Loucy (cell line): Measurements from ENCODE around the gene C1RL.

Experiments used
- H2AFZ ChIP-seq: fragments of 200-600 bp; sonication (generic); 2 replicates; pipeline ENCODE4 v1.6.0; 2016; ENCODE audit warnings: antibody characterized with exemption, mild to moderate bottlenecking, low read length, moderate library complexity
- H3F3A ChIP-seq: fragments of 200-600 bp; 2 replicates; pipeline ENCODE4 v1.6.0; 2016; ENCODE audit warnings: antibody characterized with exemption, low read depth, mild to moderate bottlenecking
- H3K27me3 ChIP-seq: fragments of 200-600 bp; sonication (generic); 2 replicates; pipeline ENCODE4 v1.6.1; 2014; ENCODE audit warnings: low read length, mild to moderate bottlenecking; ENCODE audit not compliant: insufficient read depth, poor library complexity, severe bottlenecking
- H3K36me3 ChIP-seq: fragments of 200-600 bp; sonication (generic); 2 replicates; pipeline ENCODE4 v1.6.1; 2016; ENCODE audit warnings: low read length; ENCODE audit not compliant: insufficient read depth
- H3K4me1 ChIP-seq: fragments of 200-600 bp; sonication (generic); 2 replicates; pipeline ENCODE4 v1.5.1; 2014; ENCODE audit warnings: low read length, mild to moderate bottlenecking; ENCODE audit not compliant: insufficient read depth, poor library complexity, severe bottlenecking
- H3K4me2 ChIP-seq: fragments of 200-600 bp; sonication (generic); 2 replicates; pipeline ENCODE4 v1.6.0; 2014; ENCODE audit warnings: antibody characterized with exemption, low read length, low read depth, mild to moderate bottlenecking; ENCODE audit not compliant: poor library complexity, severe bottlenecking
- H3K4me3 ChIP-seq: fragments of 200-600 bp; sonication (generic); 2 replicates; pipeline ENCODE4 v1.5.1; 2014; ENCODE audit warnings: low read length, mild to moderate bottlenecking, mixed read lengths; ENCODE audit not compliant: poor library complexity, severe bottlenecking
- H3K79me2 ChIP-seq: fragments of 200-600 bp; sonication (generic); 2 replicates; pipeline ENCODE4 v1.6.1; 2014; ENCODE audit warnings: low read length; ENCODE audit not compliant: insufficient read depth
- H3K9ac ChIP-seq: fragments of 200-600 bp; sonication (generic); 2 replicates; pipeline ENCODE4 v1.6.0; 2014; ENCODE audit warnings: mild to moderate bottlenecking, low read depth, low read length, moderate library complexity; ENCODE audit not compliant: poor library complexity, severe bottlenecking
- H3K9me2 ChIP-seq: fragments of 200-600 bp; sonication (generic); replicated peaks from 2 replicates; pipeline ENCODE4 v1.6.1; 2016; ENCODE audit warnings: low read depth, low read length, mixed read lengths
- H3K9me3 ChIP-seq: fragments of 200-600 bp; sonication (generic); 2 replicates; pipeline ENCODE4 v1.6.1; 2014; ENCODE audit warnings: mild to moderate bottlenecking, antibody characterized with exemption, low read length, low read depth; ENCODE audit not compliant: insufficient read depth
- H4K20me1 ChIP-seq: fragments of 200-600 bp; sonication (generic); 2 replicates; pipeline ENCODE4 v1.6.0; 2014; ENCODE audit warnings: antibody characterized with exemption, low read length, mild to moderate bottlenecking; ENCODE audit not compliant: insufficient read depth, poor library complexity, severe bottlenecking
- CTCF ChIP-seq: fragments of 200-600 bp; sonication (generic); conservative IDR thresholded peaks from 2 replicates; pipeline ENCODE4 v1.5.1; 2014; ENCODE audit warnings: mild to moderate bottlenecking, antibody characterized with exemption, low read length
- EZH2phosphoT487 ChIP-seq: fragments of 200-600 bp; IDR thresholded peaks from 2 replicates; pipeline ENCODE4 v1.6.1; 2018; ENCODE audit warnings: antibody characterized with exemption, mild to moderate bottlenecking, moderate library complexity, borderline replicate concordance

The C1RL gene

GRCh38 chr12:7092986-7093460 lies 16.0 kb downstream of the C1RL start:
- Histone ChIP-seq H3K36me3 (no peaks in the 10 kb centered on the region), H3K9me2 (no peaks in the 10 kb centered on the region), H3F3A (no peaks in the 10 kb centered on the region), H3K4me3 (no peak overlapping the region), H2AFZ (peak overlapping the region; percentile 87; the same call in 1 of the 2 replicates), H4K20me1 (no peaks in the 10 kb centered on the region), H3K9ac (no peak overlapping the region), H3K79me2 (no peaks in the 10 kb centered on the region), H3K4me1 (peaks cover 3% of the 10 kb centered on the region), H3K9me3 (no peaks in the 10 kb centered on the region), H3K4me2 (no peak overlapping the region), H3K27me3 (no peaks in the 10 kb centered on the region)
- no peak for TF ChIP-seq CTCF
- TF ChIP-seq EZH2phosphoT487 = no peak

GRCh38 chr12:7092229-7092985 lies 16.6 kb downstream of the C1RL start, which contains the start of gene C1R:
Gene C1R, minus strand, starts transcription at chr12:7092445. Its CDS starts 57 bp downstream, at chr12:7092388.
- Histone ChIP-seq H3K4me2 (peak within 1 kb of the TSS; percentile 76), H2AFZ (peak within 1 kb of the TSS; percentile 87), H3K9me3 (no peaks in the 10 kb centered on the region), H4K20me1 (no peaks in the 10 kb centered on the region), H3K36me3 (no peaks in the 10 kb centered on the region), H3F3A (no peaks in the 10 kb centered on the region), H3K4me3 (peak within 1 kb of the TSS; percentile 67), H3K9me2 (no peaks in the 10 kb centered on the region), H3K9ac (peak within 1 kb of the TSS; percentile 42), H3K79me2 (no peaks in the 10 kb centered on the region), H3K4me1 (peaks cover 3% of the 10 kb centered on the region), H3K27me3 (no peaks in the 10 kb centered on the region)
- TF ChIP-seq EZH2phosphoT487 = no peak
- TF ChIP-seq CTCF = peak; percentile 88

GRCh38 chr12:7091660-7092228 lies 17.3 kb downstream of the C1RL start:
- Histone ChIP-seq H3K9ac (peak overlapping the region; percentile 42), H4K20me1 (no peaks in the 10 kb centered on the region), H3K4me2 (peak overlapping the region; percentile 76), H3K4me3 (peak overlapping the region; percentile 67), H3K27me3 (no peaks in the 10 kb centered on the region), H3K9me3 (no peaks in the 10 kb centered on the region), H2AFZ (peak overlapping the region; percentile 87), H3K79me2 (no peaks in the 10 kb centered on the region), H3K36me3 (no peaks in the 10 kb centered on the region), H3K4me1 (peaks cover 3% of the 10 kb centered on the region), H3F3A (no peaks in the 10 kb centered on the region), H3K9me2 (no peaks in the 10 kb centered on the region)
- no peak for TF ChIP-seq EZH2phosphoT487
- no peak for TF ChIP-seq CTCF
